Panc1 (cell line): ENCODE results near the gene APBB2. TPM values are rescaled to one million over a fixed set of nuclear protein-coding genes. Genes with fewer than 3 reads are reported as not detected.

Source experiments
- ATAC-seq: fragments of 200-7000 bp; cut with Tn5 transposase; 2 replicates; pipeline ENCODE4 v1.9.1; 2020; ENCODE audit warnings: mild to moderate bottlenecking, moderate library complexity
- BruUV-seq: library from RNA; stranded (reverse); fragments of 400-500 nt; replicated peaks from 2 replicates; lab custom pipeline; 2021; lab: Mats Ljungman, UMichigan
- CTCF ChIA-PET: fragments of 300-600 bp; sonication (Branson Sonifier 250); formaldehyde crosslinking; loops from one replicate; lab custom pipeline; 2022; ENCODE audit warnings: antibody characterized with exemption; lab: Charles Lee
- POLR2A ChIA-PET: fragments of 300-600 bp; sonication (Branson Sonifier 250); formaldehyde crosslinking; loops from one replicate; lab custom pipeline; 2022; ENCODE audit warnings: antibody characterized with exemption; lab: Charles Lee
- DNase-seq: peaks from one replicate; pipeline ENCODE4 v3.0.0-alpha.2; 2010; ENCODE audit warnings: low read depth, low spot score
- H3K27ac ChIP-seq: 2 replicates; pipeline ENCODE4 v1.5.1; 2011; ENCODE audit warnings: mild to moderate bottlenecking, low read length, inconsistent platforms
- H3K27me3 ChIP-seq: fragments of 200-500 bp; sonication (Bioruptor generic); 2 replicates; pipeline ENCODE4 v1.6.0; 2014; ENCODE audit warnings: low read length, inconsistent platforms; ENCODE audit not compliant: control insufficient read depth, insufficient read depth
- H3K36me3 ChIP-seq: fragments of 200-500 bp; sonication (Bioruptor generic); 2 replicates; pipeline ENCODE4 v1.5.1; 2014; ENCODE audit warnings: inconsistent platforms, mild to moderate bottlenecking, low read length, moderate library complexity; ENCODE audit not compliant: control insufficient read depth, insufficient read depth
- H3K4me1 ChIP-seq: 2 replicates; pipeline ENCODE4 v1.5.1; 2011; ENCODE audit warnings: inconsistent platforms, mild to moderate bottlenecking, low read length, moderate library complexity; ENCODE audit not compliant: control insufficient read depth, insufficient read depth
- H3K4me3 ChIP-seq, 2 experiments: 2 replicates each; pipeline ENCODE4 v1.5.1; 2011 to 2012; ENCODE audit warnings: low read depth in 2 of 2, low read length in 2 of 2, mild to moderate bottlenecking in 2 of 2, inconsistent platforms in 1 of 2, moderate library complexity in 1 of 2
- H3K9me3 ChIP-seq: fragments of 200-500 bp; sonication (Bioruptor generic); 2 replicates; pipeline ENCODE4 v1.5.1; 2014; ENCODE audit warnings: low read depth, mild to moderate bottlenecking, inconsistent platforms, low read length, moderate library complexity; ENCODE audit not compliant: control insufficient read depth, insufficient read depth
- CTCF ChIP-seq: fragments of 450-650 bp; IDR thresholded peaks from 2 replicates; pipeline ENCODE4 v1.5.1; 2017; ENCODE audit warnings: mild to moderate bottlenecking
- POLR2AphosphoS5 ChIP-seq: IDR thresholded peaks from 2 replicates; pipeline ENCODE4 v1.6.1; 2012; ENCODE audit warnings: mild to moderate bottlenecking, low read depth, low read length, moderate library complexity
- REST ChIP-seq, 2 experiments: IDR thresholded peaks; 2 replicates each; pipeline ENCODE4 v1.6.1; 2011 to 2012; ENCODE audit warnings: low read depth in 2 of 2, control low read depth in 1 of 2, low read length in 1 of 2, mild to moderate bottlenecking in 1 of 2, moderate library complexity in 1 of 2; ENCODE audit not compliant: insufficient read depth in 1 of 2
- SIN3A ChIP-seq: IDR thresholded peaks from 2 replicates; pipeline ENCODE4 v1.6.1; 2012; ENCODE audit warnings: low read depth, mild to moderate bottlenecking, low read length, moderate library complexity, borderline replicate concordance; ENCODE audit not compliant: insufficient read depth
- TCF7L2 ChIP-seq: IDR thresholded peaks from 2 replicates; pipeline ENCODE4 v1.6.1; 2011; ENCODE audit warnings: mild to moderate bottlenecking, low read depth, low read length, inconsistent platforms
- in situ Hi-C: cut with HindIII; loops from 2 replicates; pipeline ENCODE4 v1.10.0; 2016; ENCODE audit warnings: low sequenced_read_pairs, low pct_unique_long_range_greater_than_20kb
- intact Hi-C: fragments of 100-400 bp; cut with micrococcal nuclease; formaldehyde crosslinking; loops from one replicate; pipeline ENCODE4 v1.10.0; 2022; ENCODE audit not compliant: unreplicated experiment
- total RNA-seq: library from RNA; stranded (reverse); gene quantifications from one replicate; pipeline ENCODE4 v1.2.1, GENCODE V29; 2021; ENCODE audit not compliant: unreplicated experiment

APBB2 gene
- total RNA-seq, 1 experiment from 2014 or later = 27.1 TPM

GRCh38 chr4:41132055-41132683 lies 82.2 kb downstream of the APBB2 start:
- peak overlapping the region; percentile 29; the same call in 1 of the 2 replicates for H3K27ac ChIP-seq
- H3K9me3 ChIP-seq = no peaks in the 10 kb centered on the region
- TF ChIP-seq SIN3A = no peak
- no peak for TF ChIP-seq CTCF
- no peak for TF ChIP-seq TCF7L2
- TF ChIP-seq REST (IDR thresholded peaks at IDR 0.05; ENCODE audit: insufficient read depth in 1 of 2, low read depth in 2 of 2, low read length in 1 of 2) = no peak
- no peak for TF ChIP-seq POLR2AphosphoS5
- no TSS peak for BruUV-seq
- no peaks in the 10 kb centered on the region for H3K27me3 ChIP-seq
- no peaks in the 10 kb centered on the region for H3K36me3 ChIP-seq
- POLR2A ChIA-PET = no interaction called here
- intact Hi-C loops = no loop called here
- in situ Hi-C loops = no loop called here
- ATAC-seq = no peak
- CTCF ChIA-PET = no interaction called here
- H3K4me3 ChIP-seq = no peak overlapping the region
- no peak for DNase-seq
- H3K4me1 ChIP-seq = peaks cover 15% of the 10 kb centered on the region; the same call in 1 of the 2 replicates

GRCh38 chr4:41129936-41130440 lies 84.4 kb downstream of the APBB2 start:
- H3K9me3 ChIP-seq = no peaks in the 10 kb centered on the region
- CTCF ChIA-PET = no interaction called here
- POLR2A ChIA-PET = no interaction called here
- ATAC-seq (no peak), DNase-seq (no peak)
- in situ Hi-C loops = no loop called here
- no peak overlapping the region for H3K4me3 ChIP-seq
- intact Hi-C loops = no loop called here
- no peak for TF ChIP-seq TCF7L2
- BruUV-seq = no TSS peak
- H3K36me3 ChIP-seq = no peaks in the 10 kb centered on the region
- peaks cover 11% of the 10 kb centered on the region; the same call in 1 of the 2 replicates for H3K4me1 ChIP-seq
- H3K27ac ChIP-seq = no peak overlapping the region
- H3K27me3 ChIP-seq = no peaks in the 10 kb centered on the region

GRCh38 chr4:41129128-41129754 lies 85.1 kb downstream of the APBB2 start:
- ATAC-seq = no peak
- Histone ChIP-seq H3K27ac (no peak overlapping the region), H3K36me3 (no peaks in the 10 kb centered on the region), H3K4me1 (peaks cover 11% of the 10 kb centered on the region; the same call in 1 of the 2 replicates), H3K4me3 (no peak overlapping the region), H3K9me3 (no peaks in the 10 kb centered on the region), H3K27me3 (no peaks in the 10 kb centered on the region)
- DNase-seq = no peak
- ChIA-PET CTCF (no interaction called here), POLR2A (no interaction called here)
- in situ Hi-C loops = no loop called here
- TF ChIP-seq POLR2AphosphoS5 (no peak), SIN3A (no peak), CTCF (no peak), REST (IDR thresholded peaks at IDR 0.05; ENCODE audit: insufficient read depth in 1 of 2, low read depth in 2 of 2, low read length in 1 of 2) (no peak), TCF7L2 (no peak)
- BruUV-seq = no TSS peak
- intact Hi-C loops = no loop called here
